ENCODE results near the gene RIT1.
"Not testable (repeated sequence)": the region's sequence is repeated elsewhere in the genome, so short reads cannot be mapped to it uniquely, and the experiment has no call there.

RIT1 gene

GRCh38 chr1:155931332-155932038 lies 20.3 kb upstream of the RIT1 start:
- peaks cover 28% of the 10 kb centered on the region for H3K36me3 ChIP-seq (ENCODE audit: insufficient read depth, low read length)
- H3K4me1 ChIP-seq (ENCODE audit: insufficient read depth, low read length, poor library complexity, severe bottlenecking): peaks cover 32% of the 10 kb centered on the region
- peak overlapping the region; percentile 94 for H3K4me3 ChIP-seq (ENCODE audit: low read length, poor library complexity, severe bottlenecking)
- H4K20me1 ChIP-seq (ENCODE audit: insufficient read depth, low read length, poor library complexity, severe bottlenecking): peaks cover 66% of the 10 kb centered on the region
- H3K9me2 ChIP-seq (replicated peaks; ENCODE audit: low read depth, low read length): no peaks in the 10 kb centered on the region
- no peak for TF ChIP-seq EZH2phosphoT487 (IDR thresholded peaks at IDR 0.05; ENCODE audit: borderline replicate concordance)
- no peak for TF ChIP-seq CTCF (conservative IDR thresholded peaks at IDR 0.05; ENCODE audit: low read length)
- peak overlapping the region; percentile 97 for H3K9ac ChIP-seq (ENCODE audit: low read depth, low read length, poor library complexity, severe bottlenecking)
- peak overlapping the region; percentile 88 for H3K4me2 ChIP-seq (ENCODE audit: low read depth, low read length, poor library complexity, severe bottlenecking)
- no peaks in the 10 kb centered on the region for H3K27me3 ChIP-seq (ENCODE audit: insufficient read depth, low read length, poor library complexity, severe bottlenecking)
- H2AFZ ChIP-seq (ENCODE audit: low read length): no peak overlapping the region
- H3K9me3 ChIP-seq (ENCODE audit: insufficient read depth, low read depth, low read length): no peaks in the 10 kb centered on the region
- H3K79me2 ChIP-seq (ENCODE audit: insufficient read depth, low read length): peaks cover 75% of the 10 kb centered on the region
- H3F3A ChIP-seq (ENCODE audit: low read depth): no peaks in the 10 kb centered on the region

GRCh38 chr1:155930725-155931124 lies 19.6 kb upstream of the RIT1 start:
- H3K27me3 ChIP-seq (ENCODE audit: insufficient read depth, low read length, poor library complexity, severe bottlenecking); H2AFZ ChIP-seq (ENCODE audit: low read length); H3F3A ChIP-seq (ENCODE audit: low read depth); H3K9me3 ChIP-seq (ENCODE audit: insufficient read depth, low read depth, low read length); H3K9me2 ChIP-seq (replicated peaks; ENCODE audit: low read depth, low read length): not testable (repeated sequence)
- H3K36me3 ChIP-seq (ENCODE audit: insufficient read depth, low read length): peaks cover 35% of the 10 kb centered on the region
- H3K79me2 ChIP-seq (ENCODE audit: insufficient read depth, low read length): peaks cover 82% of the 10 kb centered on the region
- peaks cover 69% of the 10 kb centered on the region for H4K20me1 ChIP-seq (ENCODE audit: insufficient read depth, low read length, poor library complexity, severe bottlenecking)
- H3K4me1 ChIP-seq (ENCODE audit: insufficient read depth, low read length, poor library complexity, severe bottlenecking): peaks cover 32% of the 10 kb centered on the region
- H3K4me2 ChIP-seq (ENCODE audit: low read depth, low read length, poor library complexity, severe bottlenecking): peak overlapping the region; percentile 88
- peak overlapping the region; percentile 94 for H3K4me3 ChIP-seq (ENCODE audit: low read length, poor library complexity, severe bottlenecking)
- peak overlapping the region; percentile 97 for H3K9ac ChIP-seq (ENCODE audit: low read depth, low read length, poor library complexity, severe bottlenecking)

GRCh38 chr1:155929057-155929456 lies 17.9 kb upstream of the RIT1 start:
- H3K4me3 ChIP-seq (ENCODE audit: low read length, poor library complexity, severe bottlenecking): peak overlapping the region; percentile 33
- no peaks in the 10 kb centered on the region for H3K9me2 ChIP-seq (replicated peaks; ENCODE audit: low read depth, low read length)
- TF ChIP-seq CTCF (conservative IDR thresholded peaks at IDR 0.05; ENCODE audit: low read length) (no peak), EZH2phosphoT487 (IDR thresholded peaks at IDR 0.05; ENCODE audit: borderline replicate concordance) (no peak)
- H3K36me3 ChIP-seq (ENCODE audit: insufficient read depth, low read length): peaks cover 49% of the 10 kb centered on the region
- H3K4me1 ChIP-seq (ENCODE audit: insufficient read depth, low read length, poor library complexity, severe bottlenecking): peaks cover 27% of the 10 kb centered on the region
- no peak overlapping the region for H2AFZ ChIP-seq (ENCODE audit: low read length)
- no peaks in the 10 kb centered on the region for H3K9me3 ChIP-seq (ENCODE audit: insufficient read depth, low read depth, low read length)
- H4K20me1 ChIP-seq (ENCODE audit: insufficient read depth, low read length, poor library complexity, severe bottlenecking): peaks cover 73% of the 10 kb centered on the region
- H3K79me2 ChIP-seq (ENCODE audit: insufficient read depth, low read length): peaks cover 86% of the 10 kb centered on the region
- peak overlapping the region; percentile 2 for H3K9ac ChIP-seq (ENCODE audit: low read depth, low read length, poor library complexity, severe bottlenecking)
- no peaks in the 10 kb centered on the region for H3F3A ChIP-seq (ENCODE audit: low read depth)
- peak overlapping the region; percentile 33 for H3K4me2 ChIP-seq (ENCODE audit: low read depth, low read length, poor library complexity, severe bottlenecking)
- no peaks in the 10 kb centered on the region for H3K27me3 ChIP-seq (ENCODE audit: insufficient read depth, low read length, poor library complexity, severe bottlenecking)

GRCh38 chr1:155925506-155925905 lies 14.4 kb upstream of the RIT1 start:
- Histone ChIP-seq H3K79me2 (ENCODE audit: insufficient read depth, low read length) (peaks cover 68% of the 10 kb centered on the region), H3K36me3 (ENCODE audit: insufficient read depth, low read length) (peaks cover 84% of the 10 kb centered on the region), H3K9me2 (replicated peaks; ENCODE audit: low read depth, low read length) (no peaks in the 10 kb centered on the region), H3K27me3 (ENCODE audit: insufficient read depth, low read length, poor library complexity, severe bottlenecking) (no peaks in the 10 kb centered on the region), H3K4me2 (ENCODE audit: low read depth, low read length, poor library complexity, severe bottlenecking) (no peak overlapping the region), H3K9ac (ENCODE audit: low read depth, low read length, poor library complexity, severe bottlenecking) (no peak overlapping the region), H2AFZ (ENCODE audit: low read length) (no peak overlapping the region), H3K4me3 (ENCODE audit: low read length, poor library complexity, severe bottlenecking) (no peak overlapping the region), H3F3A (ENCODE audit: low read depth) (no peaks in the 10 kb centered on the region), H4K20me1 (ENCODE audit: insufficient read depth, low read length, poor library complexity, severe bottlenecking) (peaks cover 60% of the 10 kb centered on the region), H3K4me1 (ENCODE audit: insufficient read depth, low read length, poor library complexity, severe bottlenecking) (peaks cover 6% of the 10 kb centered on the region), H3K9me3 (ENCODE audit: insufficient read depth, low read depth, low read length) (no peaks in the 10 kb centered on the region)
- TF ChIP-seq EZH2phosphoT487 (IDR thresholded peaks at IDR 0.05; ENCODE audit: borderline replicate concordance) (no peak), CTCF (conservative IDR thresholded peaks at IDR 0.05; ENCODE audit: low read length) (no peak)
